H9 (cell line): ENCODE data around the gene C16orf78. TPM values are rescaled to one million over a fixed set of nuclear protein-coding genes. Genes with fewer than 3 reads are reported as not detected.

Experiments
- DNase-seq: peaks from one replicate; pipeline ENCODE4 v3.0.0-alpha.2; 2017
- H2AFZ ChIP-seq: one replicate; pipeline ENCODE4 v1.6.1; 2013; ENCODE audit warnings: mild to moderate bottlenecking, low read length, control low read depth, moderate library complexity
- H2AK5ac ChIP-seq: 2 replicates; pipeline ENCODE4 v1.6.1; 2013; ENCODE audit warnings: low read length, control low read depth, mixed read lengths; ENCODE audit not compliant: insufficient read length
- H2BK120ac ChIP-seq: one replicate; pipeline ENCODE4 v1.6.1; 2013; ENCODE audit warnings: low read depth, mild to moderate bottlenecking, low read length, control low read depth, inconsistent platforms; ENCODE audit not compliant: poor library complexity, severe bottlenecking
- H2BK12ac ChIP-seq: 2 replicates; pipeline ENCODE4 v1.6.1; 2013; ENCODE audit warnings: low read length, control low read depth, mixed read lengths, low read depth; ENCODE audit not compliant: insufficient read length
- H2BK15ac ChIP-seq: 2 replicates; pipeline ENCODE4 v1.6.1; 2013; ENCODE audit warnings: low read depth, low read length, control low read depth
- H2BK20ac ChIP-seq: one replicate; pipeline ENCODE4 v1.6.1; 2013; ENCODE audit warnings: low read depth, mild to moderate bottlenecking, low read length, control low read depth, inconsistent platforms; ENCODE audit not compliant: poor library complexity, severe bottlenecking
- H2BK5ac ChIP-seq: 2 replicates; pipeline ENCODE4 v1.6.1; 2013; ENCODE audit warnings: low read length, control low read depth, mixed read lengths; ENCODE audit not compliant: insufficient read length
- H3K14ac ChIP-seq: 2 replicates; pipeline ENCODE4 v1.6.1; 2013; ENCODE audit warnings: low read length, control low read depth; ENCODE audit not compliant: insufficient read depth
- H3K18ac ChIP-seq: 2 replicates; pipeline ENCODE4 v1.6.1; 2013; ENCODE audit warnings: low read depth, mild to moderate bottlenecking, mixed read lengths, low read length, control low read depth; ENCODE audit not compliant: insufficient read length
- H3K23ac ChIP-seq: 2 replicates; pipeline ENCODE4 v1.6.1; 2013; ENCODE audit warnings: low read length, control low read depth, mixed read lengths, low read depth; ENCODE audit not compliant: insufficient read length
- H3K23me2 ChIP-seq: 2 replicates; pipeline ENCODE4 v1.6.1; 2013; ENCODE audit warnings: low read depth, mild to moderate bottlenecking, mixed read lengths, low read length, control low read depth; ENCODE audit not compliant: insufficient read length, poor library complexity, severe bottlenecking
- H3K27ac ChIP-seq: 2 replicates; pipeline ENCODE4 v1.5.1; 2013; ENCODE audit warnings: low read length, control low read depth, mixed read lengths, low read depth; ENCODE audit not compliant: insufficient read length
- H3K27me3 ChIP-seq: 2 replicates; pipeline ENCODE4 v1.6.1; 2013; ENCODE audit warnings: low read length, control low read depth, inconsistent platforms; ENCODE audit not compliant: insufficient read depth
- H3K4ac ChIP-seq: 2 replicates; pipeline ENCODE4 v1.6.1; 2013; ENCODE audit warnings: low read depth, mild to moderate bottlenecking, control low read depth, inconsistent platforms, low read length, moderate library complexity
- H3K4me1 ChIP-seq: 2 replicates; pipeline ENCODE4 v1.6.1; 2013; ENCODE audit warnings: low read length, control low read depth, inconsistent platforms; ENCODE audit not compliant: insufficient read depth
- H3K4me2 ChIP-seq: 2 replicates; pipeline ENCODE4 v1.6.1; 2013; ENCODE audit warnings: low read length, control low read depth, mixed read lengths; ENCODE audit not compliant: insufficient read length, insufficient read depth
- H3K56ac ChIP-seq: 2 replicates; pipeline ENCODE4 v1.6.1; 2013; ENCODE audit warnings: low read depth, mild to moderate bottlenecking, mixed read lengths, low read length, control low read depth; ENCODE audit not compliant: insufficient read length
- H3K79me1 ChIP-seq: 2 replicates; pipeline ENCODE4 v1.6.1; 2013; ENCODE audit warnings: low read depth, mild to moderate bottlenecking, moderate library complexity, low read length, control low read depth, inconsistent platforms; ENCODE audit not compliant: insufficient read depth, poor library complexity, severe bottlenecking
- H3K79me2 ChIP-seq: 2 replicates; pipeline ENCODE4 v1.6.1; 2013; ENCODE audit warnings: low read length, control low read depth, inconsistent platforms; ENCODE audit not compliant: insufficient read depth
- H3K9ac ChIP-seq: 2 replicates; pipeline ENCODE4 v1.6.1; 2013; ENCODE audit warnings: low read length, control low read depth, mixed read lengths; ENCODE audit not compliant: insufficient read length; ENCODE audit errors: extremely low read depth
- H3K9me3 ChIP-seq: one replicate; pipeline ENCODE4 v1.6.1; 2013; ENCODE audit warnings: low read depth, low read length, inconsistent platforms; ENCODE audit not compliant: control insufficient read depth
- H3T11ph ChIP-seq: one replicate; pipeline ENCODE4 v1.6.1; 2013; ENCODE audit warnings: mild to moderate bottlenecking, low read length, control low read depth, inconsistent platforms
- H4K20me1 ChIP-seq: one replicate; pipeline ENCODE4 v1.6.1; 2013; ENCODE audit not compliant: control insufficient read depth, insufficient read length, insufficient read depth
- H4K5ac ChIP-seq: 2 replicates; pipeline ENCODE4 v1.6.1; 2013; ENCODE audit warnings: low read depth, mild to moderate bottlenecking, mixed read lengths, low read length, control low read depth; ENCODE audit not compliant: insufficient read length
- H4K8ac ChIP-seq: replicated peaks from 2 replicates; pipeline ENCODE4 v1.6.1; 2013; ENCODE audit warnings: low read length, control low read depth, mixed read lengths, low read depth; ENCODE audit not compliant: insufficient read length
- H4K91ac ChIP-seq: 2 replicates; pipeline ENCODE4 v1.6.1; 2013; ENCODE audit warnings: low read depth, mild to moderate bottlenecking, moderate library complexity, mixed read lengths, low read length, control low read depth; ENCODE audit not compliant: insufficient read length
- H3K27ac Mint-ChIP-seq, 3 experiments: 2 replicates in 2 of 3; 3 replicates in 1 of 3; pipeline ENCODE4 v1.8.0; 2020 to 2021; ENCODE audit warnings: mixed read lengths in 3 of 3, mild to moderate bottlenecking in 1 of 3, moderate library complexity in 1 of 3
- H3K27me3 Mint-ChIP-seq: 2 replicates; pipeline ENCODE4 v1.8.0; 2021; ENCODE audit warnings: low read depth, mild to moderate bottlenecking, moderate library complexity, mixed read lengths
- H3K36me3 Mint-ChIP-seq, 3 experiments: 2 replicates in 2 of 3; 3 replicates in 1 of 3; pipeline ENCODE4 v1.8.0; 2020 to 2021; ENCODE audit warnings: low read depth in 3 of 3, mixed read lengths in 3 of 3; ENCODE audit not compliant: insufficient read depth in 1 of 3
- H3K4me1 Mint-ChIP-seq, 2 experiments: 2 replicates each; pipeline ENCODE4 v1.8.0; 2020; ENCODE audit warnings: mixed read lengths in 2 of 2
- H3K4me3 Mint-ChIP-seq, 2 experiments: 2 replicates in 1 of 2; 3 replicates in 1 of 2; pipeline ENCODE4 v1.8.0; 2020 to 2021; ENCODE audit warnings: mild to moderate bottlenecking in 2 of 2, mixed read lengths in 2 of 2, moderate library complexity in 1 of 2
- H3K9me3 Mint-ChIP-seq, 2 experiments: 2 replicates in 1 of 2; 3 replicates in 1 of 2; pipeline ENCODE4 v1.8.0; 2020; ENCODE audit warnings: mild to moderate bottlenecking in 2 of 2, mixed read lengths in 2 of 2, moderate library complexity in 1 of 2
- WGBS: extraction: QIAGEN DNeasy Blood & Tissue Kit; methylation state at CpG from one replicate; pipeline ENCODE4 v1.1.7; 2013; ENCODE audit warnings: missing lambda C conversion rate, low lambda C conversion rate, mixed read lengths; ENCODE audit not compliant: insufficient read length; ENCODE audit errors: extremely low coverage; 5-methylcytosine and 5-hydroxymethylcytosine counted together
- total RNA-seq: library from RNA; stranded (reverse); gene quantifications from 2 replicates; pipeline ENCODE4 v1.2.1, GENCODE V29; 2021
- TF ChIP-seq, protein P1 (sequence below): fragments of 200-600 bp; sonication (generic); conservative IDR thresholded peaks from 3 replicates; pipeline ENCODE4 v1.8.0; 2021; ENCODE audit warnings: antibody characterized with exemption, mild to moderate bottlenecking

Gene C16orf78
- total RNA-seq, 1 experiment from 2014 or later: not detected

DNA sequence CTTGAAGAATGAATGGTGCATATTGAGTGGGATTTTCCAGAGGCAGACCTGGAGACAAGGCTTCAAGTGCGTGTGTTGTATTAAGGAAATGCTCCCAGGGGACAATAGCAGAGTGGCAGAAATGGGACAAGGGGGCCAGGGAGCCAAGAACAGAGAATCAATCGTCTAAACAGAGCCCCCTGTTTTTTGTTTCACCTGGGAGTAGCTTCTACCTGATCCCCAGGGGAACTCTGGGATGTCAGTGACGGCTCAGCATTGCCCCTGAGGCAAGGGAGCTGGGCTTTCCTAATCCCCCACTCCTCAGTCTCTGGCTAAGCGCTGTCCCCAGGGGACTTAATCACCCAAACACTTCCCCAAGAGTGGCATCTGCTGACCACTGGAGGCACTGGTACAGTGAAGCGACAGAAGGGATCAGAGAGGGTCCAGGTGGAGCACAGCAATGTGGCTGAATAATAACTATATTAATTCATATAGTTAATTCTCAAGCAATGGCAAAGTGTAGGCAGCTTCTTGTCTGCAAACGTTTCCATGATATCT, 35.7 kb upstream of the C16orf78 start:
- H3K4me1 Mint-ChIP-seq: peaks cover 21 to 31% of the 10 kb centered on the region in 2 experiments
- no peaks in the 10 kb centered on the region for H3K36me3 Mint-ChIP-seq
- Histone ChIP-seq H2BK20ac (no peak overlapping the region), H3K79me1 (no peaks in the 10 kb centered on the region), H2AK5ac (no peak overlapping the region), H4K20me1 (no peaks in the 10 kb centered on the region), H4K91ac (no peak overlapping the region), H4K5ac (no peak overlapping the region), H3K18ac (no peak overlapping the region), H3K79me2 (no peaks in the 10 kb centered on the region), H3K23ac (no peak overlapping the region), H3K4me1 (0 out of 2 replicates have a peak, but pooled peaks cover 3% of the 10 kb centered on the region), H2BK120ac (no peak overlapping the region), H3K27me3 (no peaks in the 10 kb centered on the region), H3K9ac (no peak overlapping the region), H2BK12ac (no peak overlapping the region), H3K9me3 (no peaks in the 10 kb centered on the region), H3K4ac (no peak overlapping the region), H3K4me2 (no peak overlapping the region), H3K56ac (no peak overlapping the region), H3K23me2 (no peaks in the 10 kb centered on the region), H3K14ac (no peak overlapping the region), H4K8ac (no peak overlapping the region), H3K27ac (no peak overlapping the region), H2BK15ac (no peak overlapping the region), H2AFZ (no peak overlapping the region), H2BK5ac (no peak overlapping the region), H3T11ph (no peak overlapping the region)
- no peak overlapping the region for H3K27ac Mint-ChIP-seq
- TF ChIP-seq, protein P1, sequence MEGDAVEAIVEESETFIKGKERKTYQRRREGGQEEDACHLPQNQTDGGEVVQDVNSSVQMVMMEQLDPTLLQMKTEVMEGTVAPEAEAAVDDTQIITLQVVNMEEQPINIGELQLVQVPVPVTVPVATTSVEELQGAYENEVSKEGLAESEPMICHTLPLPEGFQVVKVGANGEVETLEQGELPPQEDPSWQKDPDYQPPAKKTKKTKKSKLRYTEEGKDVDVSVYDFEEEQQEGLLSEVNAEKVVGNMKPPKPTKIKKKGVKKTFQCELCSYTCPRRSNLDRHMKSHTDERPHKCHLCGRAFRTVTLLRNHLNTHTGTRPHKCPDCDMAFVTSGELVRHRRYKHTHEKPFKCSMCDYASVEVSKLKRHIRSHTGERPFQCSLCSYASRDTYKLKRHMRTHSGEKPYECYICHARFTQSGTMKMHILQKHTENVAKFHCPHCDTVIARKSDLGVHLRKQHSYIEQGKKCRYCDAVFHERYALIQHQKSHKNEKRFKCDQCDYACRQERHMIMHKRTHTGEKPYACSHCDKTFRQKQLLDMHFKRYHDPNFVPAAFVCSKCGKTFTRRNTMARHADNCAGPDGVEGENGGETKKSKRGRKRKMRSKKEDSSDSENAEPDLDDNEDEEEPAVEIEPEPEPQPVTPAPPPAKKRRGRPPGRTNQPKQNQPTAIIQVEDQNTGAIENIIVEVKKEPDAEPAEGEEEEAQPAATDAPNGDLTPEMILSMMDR: peak; percentile 42; the same call in 2 of the 3 replicates
- no peaks in the 10 kb centered on the region; a peak in 1 of 5 replicates for H3K9me3 Mint-ChIP-seq
- no peak for DNase-seq
- peaks cover 9% of the 10 kb centered on the region for H3K27me3 Mint-ChIP-seq
- H3K4me3 Mint-ChIP-seq: no peak overlapping the region
- WGBS: no CpG with 5 or more reads among the region's 6 CpGs
